GM12801 (cell line): ENCODE data around the gene MED13L.

Experiments
- CTCF ChIP-seq: IDR thresholded peaks from one replicate; pipeline ENCODE4 v1.5.1; 2011; ENCODE audit warnings: control low read depth; ENCODE audit not compliant: insufficient read length; ENCODE audit errors: extremely low read depth

Gene MED13L

GRCh38 chr12:116319233-116319897 lies 41.9 kb upstream of the MED13L start:
- TF ChIP-seq CTCF: no peak

GRCh38 chr12:116318576-116319232 lies 41.2 kb upstream of the MED13L start:
- TF ChIP-seq CTCF: no peak

- no peak for TF ChIP-seq CTCF
Observed at GRCh38 chr12:116317986-116318575, 40.6 kb upstream of the MED13L start.

GRCh38 chr12:116317139-116317538 lies 39.6 kb upstream of the MED13L start:
- no peak for TF ChIP-seq CTCF

GRCh38 chr12:116314477-116314876 lies 37.0 kb upstream of the MED13L start:
- TF ChIP-seq CTCF: no peak

- no peak for TF ChIP-seq CTCF
Observed at GRCh38 chr12:116313194-116313927, 35.9 kb upstream of the MED13L start.

- TF ChIP-seq CTCF: no peak
Observed at GRCh38 chr12:116310082-116310481, 32.6 kb upstream of the MED13L start.
